Skeletal muscle tissue (tissue), 4 donors: ENCODE measurements around the gene TFEB. TPM values are rescaled to one million over a fixed set of nuclear protein-coding genes. Genes with fewer than 3 reads are reported as not detected.

Experiments
- H3K27ac ChIP-seq: one replicate; pipeline ENCODE4 v1.7.0; 2013; ENCODE audit warnings: mild to moderate bottlenecking, low read depth, low read length, inconsistent platforms
- H3K27me3 ChIP-seq, 3 donors: one replicate each; pipeline ENCODE4 v1.7.0; 2013; ENCODE audit warnings: low read length in 3 of 3; ENCODE audit not compliant: control insufficient read depth in 3 of 3, insufficient read depth in 3 of 3
- H3K36me3 ChIP-seq, 3 donors: one replicate each; pipeline ENCODE4 v1.7.0; 2013; ENCODE audit warnings: low read length in 3 of 3; ENCODE audit not compliant: control insufficient read depth in 3 of 3, insufficient read depth in 3 of 3
- H3K4me1 ChIP-seq, 3 donors: one replicate each; pipeline ENCODE4 v1.7.0; 2013; ENCODE audit warnings: low read length in 3 of 3, mild to moderate bottlenecking in 3 of 3; ENCODE audit not compliant: control insufficient read depth in 3 of 3, insufficient read depth in 3 of 3
- H3K4me3 ChIP-seq, 3 donors: one replicate each; pipeline ENCODE4 v1.7.0; 2013; ENCODE audit warnings: low read length in 3 of 3
- H3K9ac ChIP-seq, 3 donors: one replicate each; pipeline ENCODE4 v1.7.0; 2013; ENCODE audit warnings: low read length in 3 of 3, mild to moderate bottlenecking in 3 of 3, moderate library complexity in 2 of 3, low read depth in 1 of 3
- H3K9me3 ChIP-seq, 3 donors: one replicate each; pipeline ENCODE4 v1.7.0; 2013; ENCODE audit warnings: low read length in 3 of 3; ENCODE audit not compliant: control insufficient read depth in 3 of 3
- total RNA-seq: library from RNA; depleted of rRNA; stranded (reverse); fragments of >200 nt; gene quantifications from one replicate; pipeline ENCODE4 v1.2.3, GENCODE V29; 2014
- donor health status: Osteomylitis.

The TFEB gene
- total RNA-seq, 1 donor from 2014 or later, result 7.8 TPM

- H3K27ac ChIP-seq, result no peak overlapping the region
- H3K27me3 ChIP-seq, result peaks cover 3 to 11% (median 3%) of the 10 kb centered on the region in 3 donors
- no peak overlapping the region for H3K9ac ChIP-seq
- no peak overlapping the region for H3K4me3 ChIP-seq
- H3K36me3 ChIP-seq, result no peaks in the 10 kb centered on the region
- peaks cover 0 to 6% (median 0%) of the 10 kb centered on the region in 3 donors for H3K4me1 ChIP-seq
- no peaks in the 10 kb centered on the region for H3K9me3 ChIP-seq
These were observed 79.3 kb downstream of the TFEB start for GRCh38 chr6:41656002-41656691.

- H3K27me3 ChIP-seq, result peaks cover 3 to 11% (median 5%) of the 10 kb centered on the region in 3 donors
- H3K4me1 ChIP-seq, result peaks cover 0 to 6% (median 0%) of the 10 kb centered on the region in 3 donors
- no peak overlapping the region for H3K27ac ChIP-seq
- H3K9me3 ChIP-seq, result no peaks in the 10 kb centered on the region
- H3K4me3 ChIP-seq, result no peak overlapping the region
- no peak overlapping the region for H3K9ac ChIP-seq
- H3K36me3 ChIP-seq, result no peaks in the 10 kb centered on the region
These were observed 79.8 kb downstream of the TFEB start for GRCh38 chr6:41655646-41656001.

DNA sequence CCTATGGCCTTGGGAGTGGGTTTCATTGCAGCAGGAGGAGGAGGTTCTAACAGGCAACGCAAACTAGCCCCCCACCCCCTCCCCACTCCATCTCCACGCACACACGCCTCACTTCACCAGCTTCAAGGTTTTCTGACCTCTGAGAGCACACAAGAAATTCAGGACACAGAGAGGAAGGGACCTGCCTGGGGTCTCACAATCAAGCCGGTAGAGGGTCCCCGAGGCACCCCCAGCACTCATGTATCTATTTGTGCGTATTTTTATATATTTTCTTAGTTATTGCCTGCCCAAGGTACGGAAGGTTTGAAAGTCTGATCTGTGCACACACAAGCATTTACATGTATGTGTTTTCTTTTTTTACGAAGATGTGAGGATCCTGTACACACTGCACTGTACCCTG, 80.2 kb downstream of the TFEB start:
- H3K9ac ChIP-seq, result no peak overlapping the region
- peaks cover 3 to 11% (median 5%) of the 10 kb centered on the region in 3 donors for H3K27me3 ChIP-seq
- no peaks in the 10 kb centered on the region for H3K9me3 ChIP-seq
- H3K4me1 ChIP-seq, result peaks cover 0 to 6% (median 0%) of the 10 kb centered on the region in 3 donors
- no peaks in the 10 kb centered on the region for H3K36me3 ChIP-seq
- H3K4me3 ChIP-seq, result no peak overlapping the region
- no peak overlapping the region for H3K27ac ChIP-seq

DNA sequence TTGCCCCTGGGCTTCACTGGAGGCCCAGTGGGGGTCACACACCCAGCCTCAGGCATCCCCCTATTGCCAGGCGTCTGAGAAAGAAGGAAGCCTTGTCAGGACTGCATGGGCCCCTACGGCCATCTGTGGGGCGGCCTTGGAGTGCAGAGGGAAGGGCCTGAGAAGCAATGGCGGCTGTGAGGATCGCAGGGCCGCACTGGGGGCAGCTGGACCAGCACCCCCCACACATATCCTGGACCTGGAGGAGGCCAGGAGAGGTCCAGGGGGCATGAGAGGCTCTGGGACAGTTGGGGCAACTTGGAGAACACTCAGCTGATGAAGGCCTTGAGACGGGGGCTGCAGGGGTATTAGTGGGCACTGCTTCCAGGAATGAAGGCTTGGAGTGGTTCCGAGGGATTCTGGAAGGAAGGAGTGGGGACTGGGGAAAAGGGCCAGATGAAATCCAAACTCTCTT, 80.7 kb downstream of the TFEB start:
- Histone ChIP-seq H3K27me3 (peaks cover 3 to 6% (median 5%) of the 10 kb centered on the region in 3 donors), H3K36me3 (no peaks in the 10 kb centered on the region), H3K4me3 (no peak overlapping the region), H3K27ac (no peak overlapping the region), H3K9me3 (no peaks in the 10 kb centered on the region), H3K4me1 (peaks cover 0 to 6% (median 0%) of the 10 kb centered on the region in 3 donors), H3K9ac (no peak overlapping the region)

- no peak overlapping the region for H3K4me3 ChIP-seq
- H3K9me3 ChIP-seq, result no peaks in the 10 kb centered on the region
- H3K27me3 ChIP-seq, result peaks cover 3 to 8% (median 6%) of the 10 kb centered on the region in 3 donors
- peaks cover 0 to 6% (median 0%) of the 10 kb centered on the region in 3 donors for H3K4me1 ChIP-seq
- no peaks in the 10 kb centered on the region for H3K36me3 ChIP-seq
- no peak overlapping the region for H3K27ac ChIP-seq
- no peak overlapping the region for H3K9ac ChIP-seq
These were observed 81.2 kb downstream of the TFEB start for GRCh38 chr6:41654151-41654697.

- peaks cover 2 to 12% (median 3%) of the 10 kb centered on the region in 3 donors for H3K27me3 ChIP-seq
- H3K4me3 ChIP-seq, result no peak overlapping the region
- H3K4me1 ChIP-seq, result peaks cover 0 to 6% (median 0%) of the 10 kb centered on the region in 3 donors
- H3K9me3 ChIP-seq, result no peaks in the 10 kb centered on the region
- no peak overlapping the region for H3K27ac ChIP-seq
- H3K36me3 ChIP-seq, result no peaks in the 10 kb centered on the region
- no peak overlapping the region for H3K9ac ChIP-seq
These were observed 81.7 kb downstream of the TFEB start for GRCh38 chr6:41653691-41654090.

- Histone ChIP-seq H3K27me3 (peaks cover 0 to 18% (median 9%) of the 10 kb centered on the region in 3 donors), H3K4me3 (no peak overlapping the region), H3K36me3 (no peaks in the 10 kb centered on the region), H3K27ac (no peak overlapping the region), H3K4me1 (peaks cover 0 to 6% (median 0%) of the 10 kb centered on the region in 3 donors), H3K9me3 (no peaks in the 10 kb centered on the region), H3K9ac (no peak overlapping the region)
These were observed 82.3 kb downstream of the TFEB start for GRCh38 chr6:41652866-41653652.

DNA sequence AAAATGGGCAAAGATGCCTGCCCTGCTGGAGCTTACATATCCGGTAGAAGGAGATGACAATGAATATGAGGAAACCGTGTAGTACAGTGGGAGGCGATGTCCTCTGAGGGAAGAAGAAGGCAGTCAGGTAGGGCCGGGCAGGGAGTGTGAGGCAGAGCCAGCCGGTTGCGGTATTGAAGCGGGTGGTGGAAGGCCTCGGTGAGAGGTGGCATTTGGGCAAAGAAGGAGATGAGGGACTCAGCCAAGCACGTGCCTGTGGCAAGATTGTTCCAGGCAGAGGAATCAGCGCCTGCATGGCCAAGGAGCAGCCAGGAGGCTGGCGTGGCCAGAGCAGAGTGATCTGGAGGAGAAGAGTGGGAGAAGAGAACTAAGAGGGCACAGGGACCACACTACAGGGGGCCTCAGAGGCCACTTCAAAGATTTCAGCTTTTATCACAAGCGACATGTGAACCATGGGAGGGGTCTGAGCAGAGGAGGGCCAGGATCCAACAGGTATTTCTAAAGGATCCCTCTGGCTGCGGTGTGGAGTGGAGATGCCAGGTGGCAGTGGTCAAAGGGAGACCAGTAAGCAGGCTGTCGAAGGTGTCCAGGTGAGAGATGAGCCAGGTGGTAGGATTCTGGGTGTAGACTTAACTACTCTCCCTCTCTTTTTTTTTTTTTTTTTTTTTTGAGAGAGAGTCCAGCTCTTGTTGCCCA, 83.3 kb downstream of the TFEB start:
- Histone ChIP-seq H3K27ac (no peak overlapping the region), H3K4me3 (no peak overlapping the region), H3K9me3 (no peaks in the 10 kb centered on the region), H3K36me3 (no peaks in the 10 kb centered on the region), H3K9ac (no peak overlapping the region), H3K4me1 (peaks cover 0 to 6% (median 0%) of the 10 kb centered on the region in 3 donors), H3K27me3 (peaks cover 2 to 23% (median 10%) of the 10 kb centered on the region in 3 donors)

DNA sequence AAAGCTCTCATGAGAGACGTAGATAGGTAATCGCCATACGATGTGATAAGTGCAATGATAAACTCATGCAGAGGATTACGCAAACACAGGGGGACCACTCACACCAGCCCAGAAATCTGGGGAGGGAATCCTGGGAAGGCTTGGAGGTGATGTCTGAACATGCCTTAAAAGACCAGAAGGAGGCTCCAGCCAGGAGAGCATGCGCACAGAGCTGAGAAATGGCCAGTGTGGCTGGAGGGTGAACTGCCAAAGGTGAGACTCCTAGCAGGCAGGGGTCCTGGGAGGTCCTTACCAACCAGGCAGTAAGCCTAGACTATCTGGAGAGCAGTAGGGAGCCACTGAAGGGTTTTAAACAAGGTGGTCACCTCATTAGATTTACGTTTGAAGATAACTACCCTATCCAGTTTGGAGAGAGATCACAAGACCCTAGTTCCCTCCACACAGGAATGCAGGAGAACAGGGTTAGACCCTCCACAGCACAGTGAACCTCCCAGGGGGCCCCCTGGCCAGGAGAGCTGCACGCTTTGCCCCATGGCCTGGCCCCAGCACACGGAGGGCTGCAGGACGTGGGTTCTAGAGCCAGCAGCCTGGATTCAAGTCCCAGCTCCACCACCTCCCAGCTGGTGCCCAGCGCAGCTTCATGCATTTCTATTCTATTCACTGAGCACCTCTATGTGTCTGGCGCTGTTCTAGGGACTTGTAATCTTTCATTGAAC, 84.0 kb downstream of the TFEB start:
- Histone ChIP-seq H3K27me3 (peaks cover 7 to 28% (median 10%) of the 10 kb centered on the region in 3 donors), H3K9ac (no peak overlapping the region), H3K4me1 (peaks cover 0 to 6% (median 0%) of the 10 kb centered on the region in 3 donors), H3K4me3 (no peak overlapping the region), H3K36me3 (no peaks in the 10 kb centered on the region), H3K9me3 (no peaks in the 10 kb centered on the region), H3K27ac (no peak overlapping the region)
